OCI-LY7 (cell line): ENCODE measurements around the gene ELL2. TPM values are rescaled to one million over a fixed set of nuclear protein-coding genes. Genes with fewer than 3 reads are reported as not detected.

Experiments used
- BruUV-seq: library from RNA; stranded (reverse); fragments of 400-500 nt; replicated peaks from 2 replicates; lab custom pipeline; 2021; lab: Mats Ljungman, UMichigan
- CTCF ChIA-PET: fragments of 300-600 bp; sonication (Branson Sonifier 250); formaldehyde crosslinking; loops from one replicate; lab custom pipeline; 2022; ENCODE audit warnings: antibody characterized with exemption; ENCODE audit not compliant: unreplicated experiment; lab: Charles Lee
- POLR2A ChIA-PET: fragments of 300-600 bp; sonication (Branson Sonifier 250); formaldehyde crosslinking; loops from one replicate; lab custom pipeline; 2022; ENCODE audit warnings: antibody characterized with exemption; lab: Charles Lee
- DNase-seq: peaks from one replicate; pipeline ENCODE4 v3.0.0-alpha.2; 2015; ENCODE audit warnings: low spot score
- H2AFZ ChIP-seq: fragments of 200-600 bp; sonication (generic), shearing (Covaris generic); 2 replicates; pipeline ENCODE4 v1.6.1; 2014; ENCODE audit warnings: mild to moderate bottlenecking, antibody characterized with exemption, low read length, moderate library complexity
- H3K27ac ChIP-seq: fragments of 200-600 bp; sonication (generic); 2 replicates; pipeline ENCODE4 v1.5.1; 2014; ENCODE audit warnings: mixed run types, low read depth, mild to moderate bottlenecking, moderate library complexity, low read length, inconsistent platforms; ENCODE audit not compliant: poor library complexity, severe bottlenecking
- H3K36me3 ChIP-seq: fragments of 200-600 bp; sonication (generic); 2 replicates; pipeline ENCODE4 v1.6.1; 2014; ENCODE audit warnings: mild to moderate bottlenecking, antibody characterized with exemption, low read length, moderate library complexity, mixed read lengths; ENCODE audit not compliant: insufficient read depth
- H3K4me1 ChIP-seq: fragments of 200-600 bp; sonication (generic); 2 replicates; pipeline ENCODE4 v1.5.1; 2014; ENCODE audit warnings: mild to moderate bottlenecking, low read length; ENCODE audit not compliant: insufficient read depth, poor library complexity, severe bottlenecking
- H3K4me2 ChIP-seq: fragments of 200-600 bp; sonication (generic); 2 replicates; pipeline ENCODE4 v1.6.1; 2014; ENCODE audit warnings: mild to moderate bottlenecking, low read length
- H3K4me3 ChIP-seq: fragments of 200-600 bp; sonication (generic); 2 replicates; pipeline ENCODE4 v1.5.1; 2014; ENCODE audit warnings: mild to moderate bottlenecking, low read depth, low read length; ENCODE audit not compliant: poor library complexity, severe bottlenecking
- H3K79me2 ChIP-seq: fragments of 200-600 bp; sonication (generic); 2 replicates; pipeline ENCODE4 v1.6.1; 2016; ENCODE audit warnings: low read depth, mild to moderate bottlenecking, low read length, moderate library complexity, mixed read lengths; ENCODE audit not compliant: insufficient read depth
- H3K9me2 ChIP-seq: fragments of 200-600 bp; sonication (generic); 2 replicates; pipeline ENCODE4 v1.6.1; 2016; ENCODE audit warnings: mild to moderate bottlenecking, low read length, mixed read lengths; ENCODE audit not compliant: insufficient read depth
- H3K9me3 ChIP-seq: fragments of 200-600 bp; sonication (generic); 2 replicates; pipeline ENCODE4 v1.6.1; 2014; ENCODE audit warnings: mild to moderate bottlenecking, mixed run types, low read length, mixed read lengths
- H4K20me1 ChIP-seq: fragments of 200-600 bp; sonication (generic); 2 replicates; pipeline ENCODE4 v1.6.1; 2014; ENCODE audit warnings: mild to moderate bottlenecking, antibody characterized with exemption, low read length, moderate library complexity, mixed read lengths; ENCODE audit not compliant: insufficient read depth
- CTCF ChIP-seq: fragments of 200-600 bp; sonication (generic); conservative IDR thresholded peaks from 2 replicates; pipeline ENCODE4 v1.5.1; 2014; ENCODE audit warnings: mild to moderate bottlenecking, antibody characterized with exemption, low read length, moderate library complexity, mixed read lengths
- EZH2phosphoT487 ChIP-seq: fragments of 200-600 bp; sonication (generic); IDR thresholded peaks from 2 replicates; pipeline ENCODE4 v1.6.1; 2018; ENCODE audit warnings: low read depth, borderline replicate concordance, mild to moderate bottlenecking, mixed run types, antibody characterized with exemption, low read length, moderate library complexity, mixed read lengths
- intact Hi-C: fragments of 100-400 bp; cut with micrococcal nuclease; formaldehyde crosslinking; loops from one replicate; pipeline ENCODE4 v1.10.0; 2022; ENCODE audit not compliant: unreplicated experiment
- total RNA-seq, 2 experiments: library from RNA; depleted of rRNA in 1 of 2; stranded (reverse); fragments of >200 nt in 1 of 2; shearing (Covaris generic) in 1 of 2; gene quantifications; 2 replicates each; pipeline ENCODE4 v1.2.3, GENCODE V29; 2014 to 2022

The ELL2 gene
- total RNA-seq, 2 experiments from 2014 or later = 0.98 to 4.7 TPM

GRCh38 chr5:95975703-95976102 lies 14.1 kb upstream of the ELL2 start:
- intact Hi-C loops = no loop called here
- H3K9me3 ChIP-seq = no peaks in the 10 kb centered on the region

GRCh38 chr5:95973793-95974325 lies 12.2 kb upstream of the ELL2 start:
- BruUV-seq = no TSS peak
- Histone ChIP-seq H4K20me1 (no peaks in the 10 kb centered on the region), H3K36me3 (no peaks in the 10 kb centered on the region), H2AFZ (no peak overlapping the region), H3K9me3 (no peaks in the 10 kb centered on the region), H3K4me1 (no peaks in the 10 kb centered on the region), H3K9me2 (no peaks in the 10 kb centered on the region), H3K27ac (no peak overlapping the region), H3K4me3 (no peak overlapping the region), H3K4me2 (no peak overlapping the region), H3K79me2 (no peaks in the 10 kb centered on the region)
- CTCF ChIA-PET = interaction anchor here (0.6 kb wide), 1 partner anchor 33 kb away, joined by 3 read pairs; no protein-coding TSS in a partner anchor
- intact Hi-C loops = no loop called here
- no peak for DNase-seq
- POLR2A ChIA-PET = interaction anchor here (0.6 to 1.4 kb wide), 3 partner anchors 10 to 543 kb away, joined by 3 to 7 read pairs (median 3); no protein-coding TSS in a partner anchor
- TF ChIP-seq CTCF (no peak), EZH2phosphoT487 (no peak)

More at GRCh38 chr5:95975703-95976102, 14.1 kb upstream of the ELL2 start:
- no peaks in the 10 kb centered on the region for H3K79me2 ChIP-seq
- no peaks in the 10 kb centered on the region for H3K9me2 ChIP-seq
- no peak overlapping the region for H3K4me2 ChIP-seq
- no peaks in the 10 kb centered on the region for H3K4me1 ChIP-seq
- BruUV-seq = no TSS peak
- no peak overlapping the region for H3K27ac ChIP-seq
- CTCF ChIA-PET = no interaction called here
- DNase-seq = no peak
- POLR2A ChIA-PET = interaction anchor here (0.9 kb wide), 1 partner anchor 9 kb away, joined by 3 read pairs; no protein-coding TSS in a partner anchor
- H2AFZ ChIP-seq = no peak overlapping the region
- TF ChIP-seq EZH2phosphoT487 (no peak), CTCF (no peak)
- H4K20me1 ChIP-seq = no peaks in the 10 kb centered on the region
- H3K36me3 ChIP-seq = no peaks in the 10 kb centered on the region
- no peak overlapping the region for H3K4me3 ChIP-seq

GRCh38 chr5:95972196-95972595 lies 10.5 kb upstream of the ELL2 start:
- CTCF ChIA-PET = no interaction called here
- no TSS peak for BruUV-seq
- no peak overlapping the region for H2AFZ ChIP-seq
- no peaks in the 10 kb centered on the region for H4K20me1 ChIP-seq
- POLR2A ChIA-PET = interaction anchor here (0.8 kb wide), 1 partner anchor 112 kb away, joined by 3 read pairs; no protein-coding TSS in a partner anchor
- H3K36me3 ChIP-seq = no peaks in the 10 kb centered on the region
- H3K4me1 ChIP-seq = no peaks in the 10 kb centered on the region
- H3K9me3 ChIP-seq = no peaks in the 10 kb centered on the region
- H3K9me2 ChIP-seq = no peaks in the 10 kb centered on the region
- no peak for TF ChIP-seq EZH2phosphoT487
- no peak for TF ChIP-seq CTCF
- H3K4me3 ChIP-seq = no peak overlapping the region
- H3K4me2 ChIP-seq = no peak overlapping the region
- no peak overlapping the region for H3K27ac ChIP-seq
- DNase-seq = no peak
- H3K79me2 ChIP-seq = no peaks in the 10 kb centered on the region
- intact Hi-C loops = no loop called here
